ENCODE measurements around the gene METAP1D. TPM values are rescaled to one million over a fixed set of nuclear protein-coding genes. Genes with fewer than 3 reads are reported as not detected.
"Not testable (repeated sequence)": the region's sequence is repeated elsewhere in the genome, so short reads cannot be mapped to it uniquely, and the experiment has no call there.

The METAP1D gene
- total RNA-seq, 1 donor from 2014 or later = 4.8 TPM

DNA sequence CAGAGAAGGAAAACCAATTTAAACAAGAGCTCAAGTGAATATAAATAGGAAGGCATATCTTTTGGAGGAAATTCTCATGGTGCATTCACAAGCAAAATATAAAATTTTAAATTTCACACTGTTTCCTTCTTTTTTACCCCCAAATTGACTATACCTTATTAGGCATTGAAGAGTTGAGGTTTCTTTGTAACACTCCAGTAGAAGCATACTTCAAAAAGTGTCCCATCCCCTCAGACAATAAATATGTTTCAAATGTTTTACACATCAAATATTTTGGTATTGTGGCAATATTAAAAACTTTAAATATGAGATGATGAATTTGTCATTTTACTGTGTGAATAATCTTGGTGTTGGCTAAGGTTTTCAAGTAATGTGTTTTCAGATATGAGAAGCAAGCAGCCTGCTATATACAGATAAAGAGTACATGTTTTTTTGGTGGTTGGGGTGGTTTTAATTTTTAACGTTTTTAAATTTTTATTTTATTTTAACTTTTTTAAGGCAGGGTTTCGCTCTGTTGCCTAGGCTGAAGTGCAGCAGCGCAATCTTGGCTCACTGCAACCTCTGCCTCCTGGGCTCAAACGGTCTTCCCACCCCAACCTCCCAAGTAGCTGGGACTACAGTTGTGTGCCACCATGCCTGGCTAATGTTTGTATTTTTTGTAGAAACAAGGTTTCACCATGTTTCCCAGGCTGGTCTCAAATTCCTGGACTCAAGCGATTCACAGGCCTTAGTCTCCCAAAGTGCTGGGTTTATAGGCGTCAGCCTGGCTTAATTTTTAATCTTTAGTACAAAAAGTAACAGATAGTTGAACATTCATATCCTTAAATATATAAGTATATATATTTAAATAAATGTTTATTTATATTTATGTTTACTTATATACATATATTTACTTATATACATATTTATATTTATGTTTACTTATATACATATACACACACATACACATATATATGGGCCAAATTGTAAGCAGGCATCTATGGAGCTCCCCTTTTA, 49.1 kb downstream of the METAP1D start:
- no peak for DNase-seq (ENCODE audit: low read depth)

DNA sequence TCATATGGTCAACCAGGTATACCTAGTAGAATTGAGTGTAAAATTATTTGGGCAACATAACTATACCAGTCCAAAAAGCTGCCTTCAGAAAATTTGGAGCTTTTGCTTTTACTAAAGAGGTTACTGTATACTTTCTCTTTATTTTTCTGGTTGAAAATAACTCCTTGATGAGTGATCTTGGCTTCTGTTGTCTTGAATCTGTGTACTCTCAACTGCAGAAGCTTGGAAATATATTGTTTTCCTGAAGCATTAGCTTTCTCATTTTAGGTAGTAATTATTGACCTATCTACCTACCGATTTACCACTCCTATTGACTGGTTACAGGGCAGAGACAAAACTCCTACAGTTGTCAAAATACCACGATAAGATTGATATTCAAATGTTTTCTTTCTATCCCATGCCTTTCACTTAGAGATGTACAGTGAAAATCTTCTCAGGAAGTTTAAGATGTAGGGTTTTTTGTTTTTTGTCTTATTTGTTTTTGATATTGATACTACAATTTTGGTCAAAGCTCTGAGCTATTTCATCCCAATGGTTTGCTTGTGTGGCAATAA, 49.9 kb downstream of the METAP1D start:
- no peak for DNase-seq (ENCODE audit: low read depth)

GRCh38 chr2:172050479-172051125, 50.8 kb downstream of the METAP1D start:
- no peak for DNase-seq (ENCODE audit: low read depth)

DNA sequence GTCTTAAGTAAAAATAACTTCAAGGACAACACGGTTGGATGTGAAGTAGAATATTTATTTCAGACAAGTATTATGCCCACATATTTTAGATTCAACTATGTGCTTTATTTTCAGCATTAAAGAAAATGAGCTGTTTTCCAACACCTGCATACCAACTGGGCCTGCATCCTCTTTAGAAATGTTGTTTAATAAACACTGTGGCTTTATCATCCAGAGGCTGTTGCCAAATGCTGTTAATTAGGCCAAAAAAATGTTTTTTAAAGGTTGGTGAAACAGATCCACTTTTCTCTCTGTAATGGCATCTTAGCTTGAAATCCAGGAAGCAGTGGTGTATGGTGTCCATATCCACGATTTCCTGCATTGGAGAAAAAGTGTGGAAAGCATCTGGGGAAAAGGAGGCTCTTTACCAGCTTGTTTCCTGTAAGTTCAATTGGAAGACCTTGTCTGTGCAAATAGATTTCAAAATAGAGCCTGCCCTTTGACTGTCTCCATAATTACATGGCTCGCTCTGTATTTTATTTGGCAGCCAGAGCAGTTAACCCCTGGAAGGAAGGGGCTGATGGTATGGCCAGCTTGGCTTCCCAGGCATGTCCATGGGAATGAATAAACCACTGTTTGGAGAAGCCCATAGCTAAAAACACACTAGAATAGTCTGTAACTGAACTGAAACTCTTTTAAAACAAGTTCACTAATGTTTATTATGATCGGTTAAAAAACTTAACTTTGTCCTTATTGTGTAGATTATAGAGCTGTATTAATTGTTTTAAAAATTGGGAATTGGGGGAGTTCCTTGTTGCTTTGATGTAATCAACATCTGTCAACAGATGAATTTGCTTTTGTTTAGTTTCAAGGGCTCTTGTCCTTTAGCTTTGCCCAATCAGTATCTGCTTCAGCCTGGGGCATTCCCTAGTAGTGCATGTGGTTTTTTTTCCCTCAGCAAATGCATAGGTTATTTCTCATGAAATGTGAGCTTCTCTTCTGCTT, 52.5 kb downstream of the METAP1D start:
- DNase-seq (ENCODE audit: low read depth) = no peak

- no peak for DNase-seq (ENCODE audit: low read depth)
These were observed 53.7 kb downstream of the METAP1D start for GRCh38 chr2:172053486-172053885.

- DNase-seq (ENCODE audit: low read depth) = no peak
These were observed 56.5 kb downstream of the METAP1D start for GRCh38 chr2:172056293-172056692.

- no peak for DNase-seq (ENCODE audit: low read depth)
These were observed 58.9 kb downstream of the METAP1D start for GRCh38 chr2:172058660-172059059.

DNA sequence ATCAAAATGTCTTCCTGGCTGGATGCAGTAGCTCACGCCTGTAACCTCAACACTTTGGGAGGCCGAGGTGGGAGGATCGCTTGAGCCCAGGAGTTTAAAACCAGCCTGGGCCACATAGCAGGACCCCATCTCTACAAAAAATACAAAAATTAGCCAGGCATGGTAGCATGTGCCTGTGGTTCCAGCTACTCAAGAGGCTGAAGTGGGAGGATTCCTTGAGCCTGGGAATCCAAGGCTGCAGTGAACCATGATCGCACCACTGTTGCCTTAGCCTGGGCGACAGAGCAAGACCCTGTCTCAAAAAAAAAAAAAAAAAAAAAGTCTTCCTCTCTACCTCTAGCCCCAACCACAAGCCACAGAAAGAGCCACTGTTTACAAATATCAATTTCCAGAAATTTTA, 60.4 kb downstream of the METAP1D start:
- not testable (repeated sequence) for DNase-seq (ENCODE audit: low read depth)

- DNase-seq (ENCODE audit: low read depth) = no peak
These were observed 62.8 kb downstream of the METAP1D start for GRCh38 chr2:172062402-172063004.

- no peak for DNase-seq (ENCODE audit: low read depth)
These were observed 63.7 kb downstream of the METAP1D start for GRCh38 chr2:172063446-172063845.

DNA sequence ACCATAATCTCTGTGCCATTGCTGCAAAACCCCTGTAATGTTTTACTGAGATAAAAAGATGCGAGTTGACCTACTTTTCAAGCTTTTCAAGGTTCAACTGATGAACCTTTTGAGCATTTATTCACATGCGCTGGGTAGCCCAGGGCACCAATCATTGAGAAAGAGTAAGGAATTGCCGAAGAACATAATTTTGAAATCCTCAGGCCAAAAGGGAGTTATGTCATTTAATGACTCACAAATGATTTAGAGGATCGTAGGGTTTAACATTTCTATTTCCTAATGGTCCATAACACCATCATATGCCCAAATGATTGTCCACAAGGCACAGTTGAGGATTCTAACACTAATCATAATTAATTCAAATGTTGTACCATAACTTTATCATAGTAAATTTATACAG, 65.4 kb downstream of the METAP1D start:
- DNase-seq (ENCODE audit: low read depth) = no peak

DNA sequence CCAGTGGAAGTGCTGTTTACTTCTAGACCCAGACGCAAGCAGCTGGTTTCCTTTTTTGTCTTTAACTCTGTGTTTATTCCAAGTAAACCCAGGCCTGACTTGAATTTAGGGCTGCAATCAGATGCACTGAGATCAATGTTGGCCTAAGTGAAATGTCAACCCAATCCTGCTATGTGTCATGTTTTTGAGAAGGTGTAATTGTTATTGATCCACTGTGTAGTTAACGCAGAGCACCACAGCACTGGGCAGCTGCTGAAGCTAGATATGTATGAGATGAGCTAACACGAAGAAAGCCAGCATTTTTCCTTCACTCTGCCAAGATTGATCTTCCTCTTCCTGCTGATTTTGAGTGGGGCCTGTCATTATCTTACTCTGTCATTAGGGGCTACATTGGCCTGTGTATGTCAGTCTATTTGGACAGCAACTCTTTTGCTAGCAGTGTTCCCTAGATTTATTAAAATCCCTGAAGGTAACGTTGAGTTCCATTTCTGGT, 66.7 kb downstream of the METAP1D start:
- DNase-seq (ENCODE audit: low read depth) = no peak

GRCh38 chr2:172067905-172068304, 68.2 kb downstream of the METAP1D start:
- not testable (repeated sequence) for DNase-seq (ENCODE audit: low read depth)

DNA sequence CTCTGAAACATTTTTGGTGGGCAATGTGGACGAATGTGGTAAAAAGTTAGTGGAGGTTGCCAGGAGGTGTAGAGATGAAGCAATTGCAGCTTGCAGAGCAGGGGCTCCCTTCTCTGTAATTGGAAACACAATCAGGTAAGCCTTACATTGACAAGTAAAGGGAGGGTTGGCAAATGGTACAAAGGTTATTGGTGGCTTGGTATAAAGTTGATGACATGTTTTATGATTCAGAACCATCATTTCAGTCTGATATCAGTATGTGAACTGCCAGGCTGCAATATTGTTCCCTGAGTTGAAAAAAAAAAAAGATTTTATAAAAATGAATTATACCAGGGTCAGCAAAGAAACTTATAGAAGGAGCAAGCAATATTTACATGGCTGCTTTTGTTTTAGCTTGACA, 71.2 kb downstream of the METAP1D start:
- DNase-seq (ENCODE audit: low read depth) = no peak

DNA sequence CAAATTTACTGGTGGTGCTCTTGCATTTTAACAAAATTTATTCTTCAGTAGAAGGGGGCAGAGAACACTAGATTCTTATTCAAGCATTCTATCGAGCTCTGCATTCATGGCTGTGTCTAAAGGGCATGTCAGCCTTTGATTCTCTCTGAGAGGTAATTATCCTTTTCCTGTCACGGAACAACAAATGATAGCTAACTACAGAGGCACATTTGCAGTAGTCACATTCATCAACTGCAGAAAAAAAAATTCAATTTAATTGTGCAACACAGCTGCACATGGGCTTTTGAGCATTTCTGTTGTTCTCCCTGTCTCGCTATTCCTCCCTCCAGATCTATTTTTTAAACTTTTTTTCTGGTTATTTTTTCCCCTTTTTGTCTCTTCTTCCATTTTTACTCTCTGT, 72.5 kb downstream of the METAP1D start:
- no peak for DNase-seq (ENCODE audit: low read depth)

DNA sequence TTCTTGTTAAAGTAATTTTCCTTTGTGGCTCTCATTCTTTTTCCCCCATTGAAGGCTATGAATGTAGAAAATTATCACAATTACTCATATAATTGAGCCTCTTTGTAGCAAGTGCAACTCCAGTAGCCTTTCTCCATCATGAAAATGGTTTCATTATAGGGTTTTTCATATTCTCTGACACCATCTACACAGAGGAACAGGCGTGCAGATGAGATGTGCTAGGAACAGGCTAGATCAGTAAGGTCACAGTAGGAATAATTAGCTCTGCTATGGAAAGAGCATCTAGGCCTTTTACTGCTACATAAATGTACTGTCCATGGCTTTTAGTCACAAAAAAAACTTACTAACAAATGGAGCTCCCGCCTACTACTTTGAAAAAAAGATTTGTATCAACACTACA, 73.0 kb downstream of the METAP1D start:
- no peak for DNase-seq (ENCODE audit: low read depth)

DNA sequence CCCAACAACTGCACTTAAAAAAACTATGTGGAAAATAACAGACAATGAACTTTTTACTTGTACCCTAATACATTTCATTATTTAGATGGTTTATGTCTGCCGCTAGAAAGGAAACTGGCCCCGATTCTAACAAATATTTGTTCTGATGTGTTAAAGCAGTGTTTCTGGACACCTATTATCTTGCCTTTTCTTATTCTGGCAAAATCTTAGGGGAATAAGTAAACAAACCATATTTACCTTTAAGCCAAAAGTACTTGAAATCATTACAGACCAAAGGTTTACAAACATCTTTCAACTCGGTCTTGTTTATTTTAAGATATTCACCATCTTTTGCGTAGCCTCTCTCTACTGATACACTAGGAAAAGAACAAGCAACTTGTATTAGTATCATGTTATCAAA, 73.8 kb downstream of the METAP1D start:
- no peak for DNase-seq (ENCODE audit: low read depth)

DNA sequence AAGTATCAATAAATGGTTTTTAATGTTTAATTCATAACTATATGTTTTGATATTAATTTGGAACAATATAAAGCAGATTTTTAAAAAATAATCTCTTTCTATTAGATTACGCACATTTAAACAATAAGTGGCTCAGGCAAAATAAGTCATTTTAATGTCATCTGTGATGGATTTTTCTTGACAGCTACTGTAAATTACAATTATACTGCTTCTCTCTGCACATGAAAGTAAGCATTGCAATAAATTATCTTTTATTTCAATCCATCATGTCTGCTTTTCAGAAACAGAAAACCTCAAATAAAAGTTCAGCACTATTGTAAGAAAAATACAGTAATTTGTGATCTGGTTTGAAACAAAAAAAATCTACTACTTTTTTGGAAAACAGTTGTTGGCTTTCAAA, 74.5 kb downstream of the METAP1D start:
- no peak for DNase-seq (ENCODE audit: low read depth)

GRCh38 chr2:172079416-172079815, 79.7 kb downstream of the METAP1D start:
- DNase-seq (ENCODE audit: low read depth) = no peak

DNA sequence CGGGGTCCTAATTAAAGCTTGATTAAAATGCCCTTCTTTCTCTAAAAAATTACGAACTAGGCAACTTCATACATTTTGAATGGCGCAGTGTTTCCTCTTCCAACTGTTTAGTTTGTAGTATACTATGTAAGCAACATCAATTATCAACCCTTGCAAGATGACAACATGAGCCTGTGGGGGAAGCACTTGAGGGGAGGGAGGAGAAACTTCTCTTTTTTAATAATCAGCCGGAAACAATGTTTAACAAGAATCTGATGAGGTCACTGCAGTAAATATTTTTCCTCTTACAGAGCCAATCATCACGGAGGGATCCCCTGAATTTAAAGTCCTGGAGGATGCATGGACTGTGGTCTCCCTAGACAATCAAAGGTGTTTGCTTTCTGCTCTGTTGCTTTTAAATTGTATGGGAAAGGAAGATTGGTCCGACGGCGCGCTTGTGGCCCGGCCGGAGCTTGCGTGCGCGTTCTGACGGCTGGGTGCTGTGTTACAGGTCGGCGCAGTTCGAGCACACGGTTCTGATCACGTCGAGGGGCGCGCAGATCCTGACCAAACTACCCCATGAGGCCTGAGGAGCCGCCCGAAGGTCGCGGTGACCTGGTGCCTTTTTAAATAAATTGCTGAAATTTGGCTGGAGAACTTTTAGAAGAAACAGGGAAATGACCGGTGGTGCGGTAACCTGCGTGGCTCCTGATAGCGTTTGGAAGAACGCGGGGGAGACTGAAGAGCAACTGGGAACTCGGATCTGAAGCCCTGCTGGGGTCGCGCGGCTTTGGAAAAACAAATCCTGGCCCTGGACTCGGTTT, 80.3 kb downstream of the METAP1D start:
- no peak for DNase-seq (ENCODE audit: low read depth)
